HK-2 (cell line): ENCODE data around the gene SMIM32.

Experiments used
- DNase-seq: peaks from one replicate; pipeline ENCODE4 v3.0.0-alpha.2; 2018; ENCODE audit not compliant: unreplicated experiment

SMIM32 gene

GRCh38 chr5:136192526-136193321 lies at the start of gene SMIM32:
Gene SMIM32, minus strand, starts transcription at chr5:136193162. Its CDS starts 638 bp downstream, at chr5:136192524.
- DNase-seq, result no peak

GRCh38 chr5:136242611-136243010 lies 49.6 kb upstream of the SMIM32 start:
- DNase-seq, result no peak

GRCh38 chr5:136242136-136242535 lies 49.2 kb upstream of the SMIM32 start:
- DNase-seq, result no peak

GRCh38 chr5:136240894-136241293 lies 47.9 kb upstream of the SMIM32 start:
- DNase-seq, result no peak

- peak; percentile 36 for DNase-seq
Observed at GRCh38 chr5:136236479-136237083, 43.6 kb upstream of the SMIM32 start.

- DNase-seq, result peak; percentile 64
Observed at GRCh38 chr5:136235321-136235720, 42.4 kb upstream of the SMIM32 start.

GRCh38 chr5:136232316-136232715 lies 39.4 kb upstream of the SMIM32 start:
- no peak for DNase-seq

- DNase-seq, result no peak
Observed at GRCh38 chr5:136230176-136230575, 37.2 kb upstream of the SMIM32 start.

- no peak for DNase-seq
Observed at GRCh38 chr5:136228136-136228757, 35.3 kb upstream of the SMIM32 start.

- no peak for DNase-seq
Observed at GRCh38 chr5:136226401-136226800, 33.4 kb upstream of the SMIM32 start.

GRCh38 chr5:136225796-136226195 lies 32.8 kb upstream of the SMIM32 start:
- no peak for DNase-seq

- DNase-seq, result no peak
Observed at GRCh38 chr5:136222580-136223235, 29.7 kb upstream of the SMIM32 start.

- no peak for DNase-seq
Observed at GRCh38 chr5:136221340-136221739, 28.4 kb upstream of the SMIM32 start.

- DNase-seq, result no peak
Observed at GRCh38 chr5:136216230-136216629, 23.3 kb upstream of the SMIM32 start.

GRCh38 chr5:136215812-136216211 lies 22.9 kb upstream of the SMIM32 start:
- no peak for DNase-seq

GRCh38 chr5:136213919-136214493 lies 21.0 kb upstream of the SMIM32 start:
- no peak for DNase-seq

- peak; percentile 31 for DNase-seq
Observed at GRCh38 chr5:136212252-136212721, 19.3 kb upstream of the SMIM32 start.

GRCh38 chr5:136211282-136212040 lies 18.5 kb upstream of the SMIM32 start:
- no peak for DNase-seq

- DNase-seq, result no peak
Observed at GRCh38 chr5:136210259-136210658, 17.3 kb upstream of the SMIM32 start.

- DNase-seq, result no peak
Observed at GRCh38 chr5:136209346-136209910, 16.5 kb upstream of the SMIM32 start.

GRCh38 chr5:136208916-136209315 lies 16.0 kb upstream of the SMIM32 start:
- DNase-seq, result no peak
